NCI-H2196 treated with DMSO at 0.1 percent for 48 hours (cell line): Measurements from ENCODE around the gene IQCF6.
"Not testable (repeated sequence)": the region's sequence is repeated elsewhere in the genome, so short reads cannot be mapped to it uniquely, and the experiment has no call there.

Source experiments
- DNase-seq: peaks from one replicate; lab custom pipeline; 2025; ENCODE audit not compliant: unreplicated experiment; lab: John Stamatoyannopoulos, UW

Gene IQCF6

GRCh38 chr3:51773529-51774056 is 5.4 kb downstream of the IQCF6 start:
- DNase-seq: no peak

GRCh38 chr3:51759203-51759602 is 19.8 kb downstream of the IQCF6 start:
- no peak for DNase-seq

- DNase-seq: not testable (repeated sequence)
These were observed 25.0 kb downstream of the IQCF6 start for GRCh38 chr3:51753763-51754750.

GRCh38 chr3:51751287-51751686 is 27.8 kb downstream of the IQCF6 start:
- DNase-seq: no peak

- no peak for DNase-seq
These were observed 28.2 kb downstream of the IQCF6 start for GRCh38 chr3:51750878-51751277.

GRCh38 chr3:51748327-51748726 is 30.7 kb downstream of the IQCF6 start:
- no peak for DNase-seq

GRCh38 chr3:51747840-51748239 is 31.2 kb downstream of the IQCF6 start:
- no peak for DNase-seq

- DNase-seq: not testable (repeated sequence)
These were observed 36.1 kb downstream of the IQCF6 start for GRCh38 chr3:51742978-51743377.

- not testable (repeated sequence) for DNase-seq
These were observed 36.7 kb downstream of the IQCF6 start for GRCh38 chr3:51742320-51742719.

- DNase-seq: no peak
These were observed 39.9 kb downstream of the IQCF6 start for GRCh38 chr3:51739110-51739509.

- no peak for DNase-seq
These were observed 43.1 kb downstream of the IQCF6 start for GRCh38 chr3:51735950-51736349.

- no peak for DNase-seq
These were observed 44.0 kb downstream of the IQCF6 start for GRCh38 chr3:51735039-51735438.

- DNase-seq: no peak
These were observed 44.5 kb downstream of the IQCF6 start for GRCh38 chr3:51734572-51734907.

- DNase-seq: no peak
These were observed 45.0 kb downstream of the IQCF6 start for GRCh38 chr3:51733859-51734571.

GRCh38 chr3:51729042-51729633 is 49.9 kb downstream of the IQCF6 start:
- no peak for DNase-seq
